ENCODE measurements around the gene DIS3L2.
"Not testable (repeated sequence)": the region's sequence is repeated elsewhere in the genome, so short reads cannot be mapped to it uniquely, and the experiment has no call there.

The DIS3L2 gene

DNA sequence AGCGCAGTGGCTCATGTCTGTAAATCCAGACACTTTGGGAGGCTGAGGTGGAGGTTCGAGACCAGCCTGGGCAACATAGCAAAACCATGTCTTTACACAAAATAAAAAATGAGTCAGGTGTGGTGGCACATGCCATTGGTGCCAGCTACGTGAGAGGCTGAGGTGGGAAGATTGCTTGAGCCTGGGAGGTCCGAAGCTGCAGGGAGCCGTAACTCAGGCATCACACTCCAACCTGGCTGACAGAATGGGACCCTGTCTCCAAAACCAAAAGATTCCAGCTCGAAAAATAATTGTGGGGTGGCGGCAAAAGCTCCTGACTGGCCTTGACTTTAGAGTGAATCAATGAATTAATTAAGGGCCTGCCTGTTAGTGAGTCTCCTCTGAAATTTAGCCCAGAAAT lies 415.8 kb downstream of the DIS3L2 start:
- no peak for DNase-seq

DNA sequence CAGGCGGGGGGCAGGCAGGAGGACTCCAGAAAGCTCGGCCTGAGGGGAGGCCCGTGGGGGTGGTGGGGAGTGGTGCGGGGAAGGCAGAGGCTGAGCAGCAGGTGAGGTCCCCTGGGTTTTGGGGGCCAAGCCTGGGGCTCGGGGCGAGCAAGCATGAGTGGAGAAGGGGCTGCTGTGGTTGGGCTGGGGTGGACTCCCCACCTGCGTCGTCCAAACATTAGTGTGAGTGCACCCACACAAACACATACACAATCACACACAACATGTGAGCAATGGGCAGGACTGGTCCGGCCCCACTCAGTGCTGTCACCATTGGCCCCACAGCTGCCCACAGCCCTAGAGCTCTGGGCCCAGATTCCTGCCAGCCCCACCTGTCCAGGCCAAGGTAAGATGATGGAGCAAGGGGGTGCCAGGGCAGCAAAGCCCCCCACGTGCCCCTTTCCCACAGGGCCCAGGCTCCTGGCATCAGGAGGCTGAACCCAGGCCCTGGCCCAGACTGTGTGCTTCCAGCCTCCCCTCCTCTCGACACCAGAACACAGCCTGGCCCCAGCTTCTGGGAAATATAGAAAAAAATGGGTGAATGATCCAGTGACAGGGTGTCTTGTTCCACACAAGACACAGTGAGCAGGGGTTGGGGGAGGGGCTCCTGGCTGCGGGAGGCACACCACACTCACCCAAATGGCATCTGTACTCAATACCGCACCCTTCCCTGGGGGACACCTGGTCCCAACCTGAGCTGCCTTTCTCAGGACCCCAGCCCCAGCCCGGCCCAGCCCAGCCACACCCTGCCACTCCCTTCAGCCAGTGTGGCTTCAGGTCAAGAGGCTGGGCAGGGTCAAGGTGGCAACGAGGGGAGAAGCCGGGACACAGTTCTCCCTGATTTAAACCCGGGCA lies 416.6 kb downstream of the DIS3L2 start:
- no peak for DNase-seq

DNA sequence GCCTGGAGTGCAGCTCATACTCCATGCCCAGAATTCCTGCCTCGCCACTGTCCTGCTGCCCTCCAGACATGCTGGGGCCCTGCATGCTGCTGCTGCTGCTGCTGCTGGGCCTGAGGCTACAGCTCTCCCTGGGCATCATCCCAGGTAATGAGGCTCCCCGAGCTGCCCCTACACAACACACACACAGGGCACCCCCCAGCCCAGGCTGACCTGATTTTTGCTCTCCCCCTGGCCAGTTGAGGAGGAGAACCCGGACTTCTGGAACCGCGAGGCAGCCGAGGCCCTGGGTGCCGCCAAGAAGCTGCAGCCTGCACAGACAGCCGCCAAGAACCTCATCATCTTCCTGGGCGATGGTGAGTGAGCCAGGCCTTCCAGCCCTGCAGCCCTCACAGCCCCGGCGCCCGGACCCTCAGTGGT lies 417.2 kb downstream of the DIS3L2 start, which contains the start of gene ALPP:
Gene ALPP (plus strand): TSS at position 17 of the 417 bp plus-strand sequence. CDS start 52 bp downstream, at position 69.
- DNase-seq, result not testable (repeated sequence)

DNA sequence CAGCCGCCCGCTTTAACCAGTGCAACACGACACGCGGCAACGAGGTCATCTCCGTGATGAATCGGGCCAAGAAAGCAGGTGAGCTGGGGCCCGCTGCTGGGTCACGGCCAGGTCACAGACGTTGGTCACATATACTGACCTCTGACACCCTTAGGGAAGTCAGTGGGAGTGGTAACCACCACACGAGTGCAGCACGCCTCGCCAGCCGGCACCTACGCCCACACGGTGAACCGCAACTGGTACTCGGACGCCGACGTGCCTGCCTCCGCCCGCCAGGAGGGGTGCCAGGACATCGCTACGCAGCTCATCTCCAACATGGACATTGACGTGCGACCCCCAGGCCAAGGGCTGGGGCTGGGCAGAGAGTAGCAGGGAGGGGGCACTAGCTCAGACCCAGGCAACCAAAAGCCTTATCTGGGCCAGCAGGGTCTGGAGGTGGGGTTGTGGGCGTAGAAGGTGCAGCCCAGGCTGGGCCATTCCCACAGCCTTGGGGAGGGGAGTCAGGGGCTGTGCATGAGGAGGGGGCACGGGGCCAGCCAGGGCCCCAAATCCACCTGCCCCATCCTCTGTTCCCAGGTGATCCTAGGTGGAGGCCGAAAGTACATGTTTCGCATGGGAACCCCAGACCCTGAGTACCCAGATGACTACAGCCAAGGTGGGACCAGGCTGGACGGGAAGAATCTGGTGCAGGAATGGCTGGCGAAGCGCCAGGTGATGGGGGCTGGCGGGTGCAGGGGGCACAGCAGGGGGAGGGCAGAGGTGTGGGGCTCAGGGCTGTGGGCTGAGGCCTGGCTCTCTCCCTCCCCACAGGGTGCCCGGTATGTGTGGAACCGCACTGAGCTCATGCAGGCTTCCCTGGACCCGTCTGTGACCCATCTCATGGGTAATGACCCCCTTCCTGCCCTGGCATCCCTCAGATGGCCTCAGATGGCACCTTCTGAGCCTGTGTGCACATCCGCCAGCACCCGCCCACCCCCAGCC lies 418.4 kb downstream of the DIS3L2 start:
- not testable (repeated sequence) for DNase-seq

DNA sequence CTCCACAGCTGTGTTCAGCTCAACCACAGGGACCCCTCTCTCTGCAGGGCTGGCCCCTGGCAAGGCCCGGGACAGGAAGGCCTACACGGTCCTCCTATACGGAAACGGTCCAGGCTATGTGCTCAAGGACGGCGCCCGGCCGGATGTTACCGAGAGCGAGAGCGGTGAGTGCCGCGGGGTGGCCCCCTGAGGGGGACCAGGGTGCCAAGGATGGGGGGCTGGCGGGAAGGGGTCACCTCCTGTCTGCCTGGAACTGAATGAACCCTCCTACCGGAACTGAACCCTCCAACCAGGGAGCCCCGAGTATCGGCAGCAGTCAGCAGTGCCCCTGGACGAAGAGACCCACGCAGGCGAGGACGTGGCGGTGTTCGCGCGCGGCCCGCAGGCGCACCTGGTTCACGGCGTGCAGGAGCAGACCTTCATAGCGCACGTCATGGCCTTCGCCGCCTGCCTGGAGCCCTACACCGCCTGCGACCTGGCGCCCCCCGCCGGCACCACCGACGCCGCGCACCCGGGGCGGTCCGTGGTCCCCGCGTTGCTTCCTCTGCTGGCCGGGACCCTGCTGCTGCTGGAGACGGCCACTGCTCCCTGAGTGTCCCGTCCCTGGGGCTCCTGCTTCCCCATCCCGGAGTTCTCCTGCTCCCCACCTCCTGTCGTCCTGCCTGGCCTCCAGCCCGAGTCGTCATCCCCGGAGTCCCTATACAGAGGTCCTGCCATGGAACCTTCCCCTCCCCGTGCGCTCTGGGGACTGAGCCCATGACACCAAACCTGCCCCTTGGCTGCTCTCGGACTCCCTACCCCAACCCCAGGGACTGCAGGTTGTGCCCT lies 419.9 kb downstream of the DIS3L2 start:
- DNase-seq, result not testable (repeated sequence)

DNA sequence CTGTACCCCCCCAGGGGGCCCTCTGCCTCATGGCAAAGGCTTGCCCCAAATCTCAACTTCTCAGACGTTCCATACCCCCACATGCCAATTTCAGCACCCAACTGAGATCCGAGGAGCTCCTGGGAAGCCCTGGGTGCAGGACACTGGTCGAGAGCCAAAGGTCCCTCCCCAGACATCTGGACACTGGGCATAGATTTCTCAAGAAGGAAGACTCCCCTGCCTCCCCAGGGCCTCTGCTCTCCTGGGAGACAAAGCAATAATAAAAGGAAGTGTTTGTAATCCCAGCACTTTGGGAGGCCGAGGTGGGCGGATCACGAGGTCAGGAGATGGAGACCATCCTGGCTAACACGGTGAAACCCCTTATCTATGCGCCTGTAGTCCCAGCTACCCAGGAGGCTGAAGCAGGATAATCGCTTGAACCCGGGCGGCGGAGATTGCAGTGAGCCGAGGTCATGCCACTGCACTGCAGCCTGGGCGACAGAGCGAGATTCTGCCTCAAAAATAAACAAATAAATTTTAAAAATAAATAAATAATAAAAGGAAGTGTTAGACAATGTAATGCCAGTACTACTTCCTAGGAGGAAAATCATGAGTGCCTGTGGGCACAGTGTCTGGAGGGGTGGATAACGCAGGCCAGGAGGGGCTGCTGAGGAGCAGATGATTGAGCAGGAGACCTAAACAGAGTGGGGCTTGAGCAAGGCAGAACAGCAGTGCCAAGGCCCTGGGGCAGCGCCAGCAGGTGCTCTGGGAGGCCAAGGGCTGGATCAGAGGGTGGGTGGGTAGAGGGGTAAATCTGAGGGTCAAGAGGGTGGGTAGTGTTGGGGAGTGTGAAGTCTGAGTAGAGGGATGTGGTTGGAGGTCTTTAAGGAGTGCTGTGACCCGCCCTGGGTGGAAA lies 421.1 kb downstream of the DIS3L2 start:
- no peak for DNase-seq

DNA sequence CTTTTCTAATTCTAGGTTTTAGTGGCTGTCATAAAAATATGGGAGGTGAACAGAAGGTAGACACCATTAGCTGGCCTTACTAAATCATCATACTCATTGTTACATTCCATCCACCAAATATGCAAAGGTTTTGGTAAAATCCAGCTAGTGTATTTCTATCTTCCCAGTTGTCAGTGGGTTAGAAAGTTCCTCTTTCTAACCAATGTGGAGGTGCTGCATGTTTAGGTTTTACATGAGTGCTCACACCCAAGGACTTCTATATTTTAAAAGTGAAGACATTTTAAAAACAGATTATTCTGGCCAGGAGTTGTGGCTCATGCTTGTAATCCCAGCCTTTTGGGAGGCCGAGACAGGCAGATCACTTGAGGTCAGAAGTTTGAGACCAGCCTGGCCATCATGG lies 423.0 kb downstream of the DIS3L2 start:
- DNase-seq, result no peak

DNA sequence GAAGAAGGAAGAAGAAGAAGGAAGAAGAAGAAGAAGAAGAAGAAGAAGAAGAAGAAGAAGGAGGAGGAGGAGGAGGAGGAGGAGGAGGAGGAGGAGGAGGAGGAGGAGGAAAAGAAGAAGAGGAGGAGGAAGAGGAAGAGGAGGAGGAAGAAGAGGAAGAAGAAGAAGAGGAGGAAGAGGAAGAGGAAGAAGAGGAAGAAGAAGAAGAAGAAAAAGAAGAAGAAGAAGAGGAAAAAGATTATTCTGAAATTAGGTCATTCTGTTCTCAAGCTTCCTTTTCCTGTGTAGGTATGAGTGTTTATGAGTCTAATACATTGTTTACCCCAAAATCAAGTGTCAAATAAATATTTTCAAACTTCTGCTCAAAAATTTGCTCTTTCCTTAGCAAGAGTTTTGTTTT lies 423.5 kb downstream of the DIS3L2 start:
- not testable (repeated sequence) for DNase-seq

DNA sequence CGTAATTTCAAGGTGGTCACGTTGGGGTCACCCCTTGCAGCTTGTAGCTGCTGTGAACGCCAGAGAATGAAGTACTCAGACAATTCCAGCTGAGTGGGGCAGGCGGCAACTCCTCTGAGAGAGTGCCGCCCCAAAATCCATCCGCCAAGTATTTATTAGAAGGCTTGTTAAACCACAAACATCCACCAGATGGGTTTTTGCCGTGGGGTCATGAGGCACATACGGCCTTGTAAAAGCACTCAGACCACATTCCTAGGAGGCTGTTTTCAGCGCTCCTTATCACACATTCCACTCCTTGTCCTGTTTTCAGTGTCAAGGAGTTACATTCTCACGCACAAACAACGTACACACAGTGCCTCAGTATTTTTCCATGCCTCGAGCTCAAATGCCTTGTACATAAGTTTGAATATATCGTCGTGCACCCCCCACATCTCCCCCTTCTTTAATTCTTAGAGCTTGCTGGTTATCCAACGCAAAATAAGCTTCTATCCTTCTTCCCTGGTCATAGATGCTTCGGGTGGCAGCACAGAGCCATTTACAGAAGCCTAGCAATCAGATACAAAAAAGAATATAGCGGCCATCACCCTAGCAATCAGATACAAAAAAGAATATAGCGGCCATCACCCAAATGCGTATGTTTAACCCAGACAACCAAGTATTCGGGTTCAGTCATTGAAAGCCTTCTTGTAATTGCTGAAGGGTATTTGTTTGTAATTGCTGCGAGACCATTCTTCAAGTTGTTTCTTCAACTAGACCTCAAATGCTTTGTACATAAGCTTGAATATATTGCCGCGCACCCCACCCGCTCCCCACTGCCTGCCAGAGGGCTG lies 424.4 kb downstream of the DIS3L2 start:
- no peak for DNase-seq

DNA sequence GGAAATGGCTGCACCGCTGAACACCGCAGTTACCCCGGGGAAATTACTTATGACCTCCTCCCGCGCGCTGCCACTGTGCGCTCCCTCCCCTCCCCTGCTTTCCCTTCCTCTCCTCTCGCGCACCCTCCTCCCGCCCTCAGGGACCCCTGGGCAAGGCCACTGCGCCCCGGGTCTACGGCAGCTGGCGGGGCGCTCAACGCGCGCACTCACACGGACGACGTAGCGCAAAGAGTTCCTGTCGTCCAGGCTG lies 424.9 kb downstream of the DIS3L2 start:
- DNase-seq, result no peak
